Breast epithelium (tissue), 4 donors: ENCODE results near the gene PACSIN3. TPM values are rescaled to one million over a fixed set of nuclear protein-coding genes. Genes with fewer than 3 reads are reported as not detected.
A peak's percentile ranks its signal among the peaks of the same experiment; 100 is the strongest.
"Not testable (repeated sequence)": the region's sequence is repeated elsewhere in the genome, so short reads cannot be mapped to it uniquely, and the experiment has no call there.

Experiments
- DNase-seq, 2 donors: peaks; one replicate each; pipeline ENCODE4 v3.0.0-alpha.2; 2019; ENCODE audit warnings: low spot score in 2 of 2
- H3K27ac ChIP-seq, 2 donors: fragments of 200-600 bp; sonication (generic) in 1 of 2; one replicate each; pipeline ENCODE4 v1.5.1; 2016 to 2019; ENCODE audit warnings: mild to moderate bottlenecking in 1 of 2
- H3K27me3 ChIP-seq, 2 donors: fragments of 200-600 bp; sonication (generic) in 1 of 2; one replicate each; pipeline versions ENCODE4 v1.5.1 to v1.6.0; 2017 to 2019; ENCODE audit warnings: control low read depth in 1 of 2, mild to moderate bottlenecking in 1 of 2
- H3K36me3 ChIP-seq: fragments of 200-600 bp; one replicate; pipeline ENCODE4 v1.5.1; 2019
- H3K4me1 ChIP-seq, 2 donors: fragments of 200-600 bp; sonication (generic); one replicate each; pipeline ENCODE4 v1.5.1; 2016 to 2019; ENCODE audit warnings: control low read depth in 1 of 2
- H3K4me3 ChIP-seq, 3 donors: fragments of 200-600 bp; sonication (generic); 1 replicate in 2 of 3; 2 replicates in 1 of 3; pipeline ENCODE4 v1.5.1; 2016 to 2019; ENCODE audit warnings: mild to moderate bottlenecking in 3 of 3, moderate library complexity in 2 of 3
- H3K9me3 ChIP-seq, 2 donors: fragments of 200-600 bp; sonication (generic) in 1 of 2; one replicate each; pipeline ENCODE4 v1.5.1; 2016 to 2019; ENCODE audit warnings: control low read depth in 1 of 2
- CTCF ChIP-seq, 3 donors: fragments of 450-650 bp; IDR thresholded peaks; one replicate each; pipeline ENCODE4 v1.5.1; 2016 to 2017; ENCODE audit warnings: antibody characterized with exemption in 3 of 3, mild to moderate bottlenecking in 3 of 3, moderate library complexity in 3 of 3
- POLR2A ChIP-seq: fragments of 450-650 bp; IDR thresholded peaks from one replicate; pipeline ENCODE4 v1.6.1; 2016; ENCODE audit warnings: antibody characterized with exemption, mild to moderate bottlenecking, moderate library complexity
- POLR2AphosphoS5 ChIP-seq, 3 donors: sonication (generic); formaldehyde crosslinking; IDR thresholded peaks; one replicate each; pipeline ENCODE4 v1.6.1; 2017; ENCODE audit warnings: antibody characterized with exemption in 3 of 3
- intact Hi-C: fragments of 100-400 bp; cut with DNase I; formaldehyde crosslinking; loops from one replicate; pipeline ENCODE4 v1.15.1; 2023; ENCODE audit warnings: low total_unique reads
- total RNA-seq, 3 donors: library from RNA; depleted of rRNA; stranded (reverse); fragments of >200 nt; gene quantifications; one replicate each; pipeline ENCODE4 v1.1.0, GENCODE V29; 2016

PACSIN3 gene
- total RNA-seq, 3 donors from 2014 or later, result 9.9 to 47.3 (median 33.1) TPM

DNA sequence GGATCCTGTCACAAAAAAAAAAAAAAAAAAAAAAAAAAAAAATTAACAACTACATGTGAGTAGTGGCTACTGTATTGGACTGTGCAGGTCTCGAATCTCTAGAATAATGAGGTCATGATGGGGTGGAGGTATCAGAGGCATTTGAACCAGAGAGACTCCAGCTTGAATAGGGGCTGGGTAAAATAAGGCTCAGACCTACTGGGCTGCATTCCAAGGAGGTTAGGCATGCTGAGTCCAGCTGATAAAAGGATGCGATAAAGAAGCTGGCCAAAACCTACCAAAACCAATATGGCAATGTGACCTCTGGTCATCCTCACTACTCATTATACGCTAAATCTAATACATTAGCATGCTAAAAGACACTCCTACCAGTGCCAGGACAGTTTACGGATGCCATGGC, 5.9 kb upstream of the PACSIN3 start:
- intact Hi-C loops, result no loop called here
- Histone ChIP-seq H3K27ac (no peak overlapping the region), H3K36me3 (no peaks in the 10 kb centered on the region), H3K27me3 (no peaks in the 10 kb centered on the region), H3K4me1 (peaks cover 0 to 4% of the 10 kb centered on the region in 2 donors), H3K4me3 (no peak overlapping the region), H3K9me3 (no peaks in the 10 kb centered on the region)
- TF ChIP-seq POLR2A (no peak), CTCF (IDR thresholded peaks at IDR 0.05) (no peak), POLR2AphosphoS5 (IDR thresholded peaks at IDR 0.05) (no peak)
- no peak for DNase-seq

DNA sequence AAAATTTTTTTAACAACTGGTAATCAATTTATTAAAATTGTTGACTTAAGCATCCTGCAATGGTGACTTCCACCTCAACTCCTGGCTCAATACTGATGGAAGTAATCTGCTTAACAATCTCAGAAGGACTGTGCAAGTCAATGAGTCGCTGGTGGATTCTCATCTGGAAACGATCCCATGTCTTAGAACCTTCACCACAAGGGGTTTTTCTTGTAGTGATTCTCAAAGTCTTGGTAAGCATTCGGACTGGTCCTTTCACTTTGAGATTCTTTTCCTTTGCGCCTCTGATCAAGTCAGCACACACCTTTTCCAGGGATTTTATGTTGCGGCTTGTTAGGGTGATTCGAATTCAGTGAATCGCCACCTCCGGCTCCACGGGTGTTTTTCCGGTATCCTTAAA, 4.9 kb upstream of the PACSIN3 start:
- H3K36me3 ChIP-seq, DNase-seq, H3K4me1 ChIP-seq, H3K9me3 ChIP-seq, H3K27ac ChIP-seq, H3K27me3 ChIP-seq, intact Hi-C loops, H3K4me3 ChIP-seq: not testable (repeated sequence)

DNA sequence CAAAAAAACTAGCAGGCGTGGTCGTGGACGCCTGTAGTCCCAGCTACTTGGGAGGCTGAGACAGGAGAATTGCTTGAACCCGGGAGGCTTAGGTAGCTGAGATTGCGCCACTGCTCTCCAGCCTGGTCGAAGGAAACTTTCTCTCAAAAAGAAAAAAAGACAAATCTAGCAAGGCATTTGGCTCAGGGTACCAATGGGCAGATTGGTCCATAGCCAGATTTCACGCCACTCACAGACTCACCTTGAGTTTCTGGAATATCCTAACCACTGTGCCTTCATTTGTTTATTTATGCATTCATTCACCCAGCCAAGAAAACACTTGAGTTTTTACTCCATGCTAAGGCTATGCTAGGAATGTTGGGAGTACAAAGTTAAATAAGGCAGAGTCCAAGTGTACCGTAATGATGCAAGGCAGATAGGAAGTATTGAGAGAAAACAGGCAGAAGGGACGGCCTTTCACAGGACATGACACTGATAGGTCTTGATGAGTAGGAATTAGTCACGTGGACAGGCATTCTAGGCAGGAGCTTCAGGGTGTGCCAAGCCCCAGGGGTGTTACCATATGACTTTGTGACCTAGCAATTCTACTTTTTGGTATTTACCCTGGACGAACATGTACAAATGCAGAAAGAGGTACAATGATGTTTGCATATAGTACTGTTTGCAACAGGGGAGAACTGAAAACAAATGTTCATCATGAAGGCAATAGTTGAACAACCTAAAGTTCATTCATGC, 3.0 kb upstream of the PACSIN3 start:
- peak overlapping the region in 1 of 2 donors; percentile 75 for H3K27ac ChIP-seq
- intact Hi-C loops, result loop anchor here (10.0 kb wide), 2 partner anchors 66 to 166 kb away; partner anchors contain the start of genes MYBPC3 and NR1H3

GRCh38 chr11:47188259-47188658, 2.0 kb upstream of the PACSIN3 start:
- no peak overlapping the region for H3K4me3 ChIP-seq
- no peak for TF ChIP-seq CTCF (IDR thresholded peaks at IDR 0.05)
- TF ChIP-seq POLR2A, result no peak
- TF ChIP-seq POLR2AphosphoS5 (IDR thresholded peaks at IDR 0.05), result no peak
- peaks cover 4 to 10% of the 10 kb centered on the region in 2 donors for H3K4me1 ChIP-seq
- no peaks in the 10 kb centered on the region for H3K27me3 ChIP-seq
- no peak for DNase-seq
- intact Hi-C loops, result loop anchor here (10.0 kb wide), 2 partner anchors 67 to 167 kb away; partner anchors contain the start of genes MYBPC3 and NR1H3
- H3K27ac ChIP-seq, result peak overlapping the region in 1 of 2 donors; percentile 89
- H3K36me3 ChIP-seq, result no peaks in the 10 kb centered on the region
- H3K9me3 ChIP-seq, result no peaks in the 10 kb centered on the region

More for the DNA sequence above, 3.0 kb upstream of the PACSIN3 start:
- peak in 1 of 2 donors; percentile 59 for DNase-seq
- peak in 2 of 3 donors; percentile 21 to 53 for TF ChIP-seq POLR2AphosphoS5 (IDR thresholded peaks at IDR 0.05)
- TF ChIP-seq POLR2A, result no peak
- Histone ChIP-seq H3K9me3 (no peaks in the 10 kb centered on the region), H3K4me3 (no peak overlapping the region), H3K27me3 (no peaks in the 10 kb centered on the region), H3K36me3 (no peaks in the 10 kb centered on the region), H3K4me1 (peaks cover 4 to 10% of the 10 kb centered on the region in 2 donors)

- no peaks in the 10 kb centered on the region for H3K27me3 ChIP-seq
- H3K36me3 ChIP-seq, result no peaks in the 10 kb centered on the region
- intact Hi-C loops, result loop anchor here (2.0 to 10.0 kb wide), 3 partner anchors 29 to 167 kb away; partner anchors contain the start of genes MYBPC3 and NR1H3
- peak overlapping the region in 2 of 3 donors; percentile 86 to 95 for H3K4me3 ChIP-seq
- no peaks in the 10 kb centered on the region for H3K9me3 ChIP-seq
- H3K27ac ChIP-seq, result peak overlapping the region; percentile 89 to 91
- DNase-seq, result no peak
- no peak for TF ChIP-seq POLR2AphosphoS5 (IDR thresholded peaks at IDR 0.05)
- TF ChIP-seq POLR2A, result no peak
- no peak for TF ChIP-seq CTCF (IDR thresholded peaks at IDR 0.05)
- H3K4me1 ChIP-seq, result peaks cover 4 to 10% of the 10 kb centered on the region in 2 donors
These were observed 1.5 kb upstream of the PACSIN3 start for GRCh38 chr11:47187723-47188122.
